Stimulated activated CD4-positive, alpha-beta T cell treated with anti-CD3 and anti-CD28 coated beads, Interleukin-15, amount 100 ng/mL, for 24 hours (primary cell): ENCODE results near the gene STAC3.
A peak's percentile ranks its signal among the peaks of the same experiment; 100 is the strongest.

Experiments
- DNase-seq: peaks from one replicate; pipeline ENCODE4 v3.0.0-alpha.2; 2020

The STAC3 gene

GRCh38 chr12:57222286-57223190 lies 28.4 kb downstream of the STAC3 start:
- DNase-seq, result no peak

GRCh38 chr12:57221169-57221917 lies 29.6 kb downstream of the STAC3 start:
- DNase-seq, result peak; percentile 28

- no peak for DNase-seq
Observed at GRCh38 chr12:57220770-57221168, 30.2 kb downstream of the STAC3 start.

GRCh38 chr12:57219993-57220754 lies 30.8 kb downstream of the STAC3 start:
- DNase-seq, result no peak

GRCh38 chr12:57219205-57219992 lies 31.6 kb downstream of the STAC3 start:
- no peak for DNase-seq

GRCh38 chr12:57218030-57218853 lies 32.7 kb downstream of the STAC3 start:
- no peak for DNase-seq

- peak; percentile 39 for DNase-seq
Observed at GRCh38 chr12:57216921-57217879, 33.8 kb downstream of the STAC3 start.

GRCh38 chr12:57216014-57216911 lies 34.7 kb downstream of the STAC3 start, which contains the start of gene NXPH4:
NXPH4 (plus strand) TSS chr12:57216794; CDS start chr12:57216970, 176 bp downstream.
- DNase-seq, result peak; percentile 76

- DNase-seq, result peak; percentile 47
Observed at GRCh38 chr12:57215668-57216013, 35.3 kb downstream of the STAC3 start.

GRCh38 chr12:57215065-57215464 lies 35.9 kb downstream of the STAC3 start:
- DNase-seq, result no peak

- peak; percentile 82 for DNase-seq
Observed at GRCh38 chr12:57214398-57214781, 36.6 kb downstream of the STAC3 start.

GRCh38 chr12:57213763-57214397 lies 37.1 kb downstream of the STAC3 start:
- DNase-seq, result no peak

- DNase-seq, result peak; percentile 89
Observed at GRCh38 chr12:57213058-57213715, 37.8 kb downstream of the STAC3 start.

GRCh38 chr12:57212701-57213057 lies 38.3 kb downstream of the STAC3 start:
- no peak for DNase-seq

- DNase-seq, result no peak
Observed at GRCh38 chr12:57211791-57212700, 38.9 kb downstream of the STAC3 start.

- DNase-seq, result no peak
Observed at GRCh38 chr12:57210926-57211692, 39.9 kb downstream of the STAC3 start.
